Measurements from ENCODE around the gene C11orf52.

C11orf52 gene

DNA sequence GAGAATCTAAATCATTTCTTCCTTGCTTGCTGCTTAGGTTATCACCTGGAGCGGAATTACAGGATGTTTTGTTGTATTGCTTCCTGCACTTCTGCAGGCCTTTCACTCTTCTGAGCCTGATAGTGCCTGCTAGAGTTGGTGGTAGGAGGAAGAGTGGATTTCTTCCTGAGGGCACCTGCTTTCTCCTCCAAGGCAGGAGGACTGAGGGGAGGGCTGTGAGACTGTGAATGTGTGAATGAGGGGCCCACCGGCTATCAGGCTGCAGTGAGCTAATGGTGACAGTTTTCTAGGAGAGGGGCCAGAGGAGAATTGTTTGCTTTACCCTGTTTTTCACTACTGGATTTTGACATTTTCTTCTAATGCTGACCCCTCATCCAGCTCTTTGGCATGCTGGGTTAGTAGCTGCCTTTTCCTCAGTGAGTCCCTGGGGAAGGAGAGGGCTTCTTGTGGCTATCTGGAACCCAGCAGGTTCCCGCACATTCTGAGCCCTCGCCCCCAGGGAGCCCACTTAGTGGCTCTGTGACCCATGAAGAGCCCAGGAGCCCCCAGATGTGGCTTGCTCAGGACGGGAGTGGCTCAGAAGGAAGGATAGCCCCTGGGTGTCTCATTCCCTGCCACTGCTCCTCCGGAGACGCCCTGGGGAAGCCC is 57.5 kb downstream of the C11orf52 start:
- no peak for DNase-seq (ENCODE audit: low read depth in 3 of 3)
